ENCODE results near the gene MTF2.

DNA sequence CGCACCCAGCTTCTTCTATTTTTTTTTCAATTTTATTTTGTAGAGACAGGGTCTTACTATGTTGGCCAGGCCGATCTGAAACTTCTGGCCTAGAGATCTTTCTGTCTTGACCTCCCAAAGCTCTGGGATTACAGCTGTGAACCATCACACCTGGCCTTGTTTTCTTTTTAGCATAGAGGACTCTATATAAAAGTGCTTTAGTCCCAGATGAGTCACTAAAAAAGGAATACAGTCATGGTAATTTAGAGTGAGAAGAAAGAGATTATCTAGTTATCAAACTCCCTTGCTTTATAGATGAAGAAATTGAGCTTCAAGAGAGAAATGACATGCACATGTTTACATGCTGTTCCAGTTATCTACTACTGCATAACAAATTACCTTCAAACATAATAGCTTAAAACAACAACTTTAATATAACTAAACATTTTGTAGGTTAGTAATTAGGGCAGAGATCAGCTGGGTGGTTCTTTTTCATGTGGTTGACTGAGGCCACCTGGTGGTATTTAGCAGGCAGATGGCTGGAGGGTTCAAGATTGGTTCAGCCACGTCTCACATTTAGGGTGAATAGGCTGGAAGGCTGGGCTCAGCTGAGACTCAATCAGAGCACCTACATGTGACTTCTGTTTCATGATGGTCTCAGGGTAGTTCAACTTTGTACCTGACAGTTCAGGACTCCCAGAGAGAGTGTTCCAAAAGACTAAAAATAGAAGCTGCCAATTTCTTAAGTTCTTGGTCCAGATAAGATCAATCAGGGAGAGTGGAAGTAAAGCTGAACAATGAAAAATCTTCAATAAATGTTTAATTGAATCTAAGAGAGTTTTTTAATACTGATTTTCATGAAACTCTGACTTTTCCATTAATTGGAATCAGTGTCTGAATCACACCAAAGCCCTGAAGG lies 16.9 kb upstream of the MTF2 start:
- TF ChIP-seq, protein P1, sequence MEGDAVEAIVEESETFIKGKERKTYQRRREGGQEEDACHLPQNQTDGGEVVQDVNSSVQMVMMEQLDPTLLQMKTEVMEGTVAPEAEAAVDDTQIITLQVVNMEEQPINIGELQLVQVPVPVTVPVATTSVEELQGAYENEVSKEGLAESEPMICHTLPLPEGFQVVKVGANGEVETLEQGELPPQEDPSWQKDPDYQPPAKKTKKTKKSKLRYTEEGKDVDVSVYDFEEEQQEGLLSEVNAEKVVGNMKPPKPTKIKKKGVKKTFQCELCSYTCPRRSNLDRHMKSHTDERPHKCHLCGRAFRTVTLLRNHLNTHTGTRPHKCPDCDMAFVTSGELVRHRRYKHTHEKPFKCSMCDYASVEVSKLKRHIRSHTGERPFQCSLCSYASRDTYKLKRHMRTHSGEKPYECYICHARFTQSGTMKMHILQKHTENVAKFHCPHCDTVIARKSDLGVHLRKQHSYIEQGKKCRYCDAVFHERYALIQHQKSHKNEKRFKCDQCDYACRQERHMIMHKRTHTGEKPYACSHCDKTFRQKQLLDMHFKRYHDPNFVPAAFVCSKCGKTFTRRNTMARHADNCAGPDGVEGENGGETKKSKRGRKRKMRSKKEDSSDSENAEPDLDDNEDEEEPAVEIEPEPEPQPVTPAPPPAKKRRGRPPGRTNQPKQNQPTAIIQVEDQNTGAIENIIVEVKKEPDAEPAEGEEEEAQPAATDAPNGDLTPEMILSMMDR (IDR thresholded peaks at IDR 0.05) = peak; percentile 62 to 76 (median 71)
- no peak for TF ChIP-seq POLR2A (IDR thresholded peaks at IDR 0.05)
